Measurements from ENCODE around the gene MST1. TPM values are rescaled to one million over a fixed set of nuclear protein-coding genes. Genes with fewer than 3 reads are reported as not detected.

Gene MST1
- total RNA-seq, 4 donors from 2014 or later = 21.5 to 43.5 (median 40.7) TPM

DNA sequence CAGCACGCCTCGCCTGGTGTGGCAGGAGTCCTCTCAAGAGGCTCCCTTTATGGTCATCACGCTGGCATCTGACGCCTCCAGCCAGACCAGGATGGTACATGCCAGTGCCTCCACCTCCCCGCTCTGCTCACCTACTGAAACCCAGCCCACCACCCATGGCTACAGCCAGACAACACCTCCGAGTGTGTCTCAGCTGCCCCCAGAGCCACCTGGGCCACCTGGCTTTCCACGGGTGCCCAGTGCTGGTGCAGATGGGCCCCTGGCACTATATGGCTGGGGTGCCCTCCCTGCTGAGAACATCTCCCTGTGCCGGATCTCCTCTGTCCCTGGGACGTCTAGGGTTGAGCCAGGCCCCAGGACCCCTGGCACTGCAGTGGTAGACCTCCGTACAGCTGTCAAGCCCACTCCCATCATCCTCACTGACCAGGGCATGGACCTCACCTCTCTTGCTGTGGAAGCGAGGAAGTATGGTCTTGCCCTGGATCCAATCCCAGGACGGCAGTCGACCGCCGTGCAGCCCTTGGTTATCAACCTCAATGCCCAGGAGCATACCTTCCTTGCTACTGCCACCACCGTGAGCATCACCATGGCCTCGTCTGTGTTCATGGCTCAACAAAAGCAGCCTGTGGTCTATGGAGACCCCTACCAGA, 35.0 kb downstream of the MST1 start:
- H3K9me3 ChIP-seq = no peaks in the 10 kb centered on the region
- intact Hi-C loops (cut with DNase I) = no loop called here
- no peak overlapping the region for H3K27ac ChIP-seq
- H3K27me3 ChIP-seq = no peaks in the 10 kb centered on the region
- 89 to 96% methylated on average over 11 to 17 of the region's 17 CpGs for WGBS, 2 donors
- H3K36me3 ChIP-seq = no peaks in the 10 kb centered on the region
- H3K4me1 ChIP-seq = peaks cover 0 to 3% of the 10 kb centered on the region in 2 donors
- DNase-seq = no peak
- TF ChIP-seq, protein P1, sequence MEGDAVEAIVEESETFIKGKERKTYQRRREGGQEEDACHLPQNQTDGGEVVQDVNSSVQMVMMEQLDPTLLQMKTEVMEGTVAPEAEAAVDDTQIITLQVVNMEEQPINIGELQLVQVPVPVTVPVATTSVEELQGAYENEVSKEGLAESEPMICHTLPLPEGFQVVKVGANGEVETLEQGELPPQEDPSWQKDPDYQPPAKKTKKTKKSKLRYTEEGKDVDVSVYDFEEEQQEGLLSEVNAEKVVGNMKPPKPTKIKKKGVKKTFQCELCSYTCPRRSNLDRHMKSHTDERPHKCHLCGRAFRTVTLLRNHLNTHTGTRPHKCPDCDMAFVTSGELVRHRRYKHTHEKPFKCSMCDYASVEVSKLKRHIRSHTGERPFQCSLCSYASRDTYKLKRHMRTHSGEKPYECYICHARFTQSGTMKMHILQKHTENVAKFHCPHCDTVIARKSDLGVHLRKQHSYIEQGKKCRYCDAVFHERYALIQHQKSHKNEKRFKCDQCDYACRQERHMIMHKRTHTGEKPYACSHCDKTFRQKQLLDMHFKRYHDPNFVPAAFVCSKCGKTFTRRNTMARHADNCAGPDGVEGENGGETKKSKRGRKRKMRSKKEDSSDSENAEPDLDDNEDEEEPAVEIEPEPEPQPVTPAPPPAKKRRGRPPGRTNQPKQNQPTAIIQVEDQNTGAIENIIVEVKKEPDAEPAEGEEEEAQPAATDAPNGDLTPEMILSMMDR (IDR thresholded peaks at IDR 0.05) = no peak
- no peak for TF ChIP-seq POLR2A (IDR thresholded peaks at IDR 0.05)
- no peak overlapping the region for H3K4me3 ChIP-seq (replicated peaks in 1 of 3)

DNA sequence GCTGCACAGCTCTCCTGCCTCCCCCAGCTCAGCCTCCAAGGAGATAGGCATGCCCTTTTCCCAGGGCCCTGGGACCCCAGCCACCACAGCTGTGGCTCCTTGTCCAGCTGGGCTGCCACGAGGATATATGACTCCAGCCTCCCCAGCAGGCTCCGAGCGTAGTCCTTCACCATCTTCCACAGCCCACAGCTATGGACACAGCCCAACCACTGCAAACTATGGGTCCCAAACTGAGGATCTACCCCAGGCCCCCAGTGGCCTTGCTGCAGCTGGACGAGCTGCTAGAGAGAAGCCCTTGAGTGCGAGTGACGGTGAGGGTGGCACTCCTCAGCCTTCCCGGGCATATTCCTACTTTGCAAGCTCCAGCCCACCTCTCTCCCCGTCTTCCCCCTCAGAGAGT, 35.7 kb downstream of the MST1 start:
- Histone ChIP-seq H3K27me3 (no peaks in the 10 kb centered on the region), H3K9me3 (no peaks in the 10 kb centered on the region), H3K27ac (no peak overlapping the region), H3K4me1 (peaks cover 0 to 3% of the 10 kb centered on the region in 2 donors), H3K36me3 (no peaks in the 10 kb centered on the region), H3K4me3 (replicated peaks in 1 of 3) (no peak overlapping the region)
- WGBS, 2 donors = 66 to 79% methylated on average over 6 to 8 of the region's 8 CpGs
- DNase-seq = no peak
- intact Hi-C loops (cut with DNase I) = no loop called here
- no peak for TF ChIP-seq POLR2A (IDR thresholded peaks at IDR 0.05)
- TF ChIP-seq, protein P1 (IDR thresholded peaks at IDR 0.05) = no peak

DNA sequence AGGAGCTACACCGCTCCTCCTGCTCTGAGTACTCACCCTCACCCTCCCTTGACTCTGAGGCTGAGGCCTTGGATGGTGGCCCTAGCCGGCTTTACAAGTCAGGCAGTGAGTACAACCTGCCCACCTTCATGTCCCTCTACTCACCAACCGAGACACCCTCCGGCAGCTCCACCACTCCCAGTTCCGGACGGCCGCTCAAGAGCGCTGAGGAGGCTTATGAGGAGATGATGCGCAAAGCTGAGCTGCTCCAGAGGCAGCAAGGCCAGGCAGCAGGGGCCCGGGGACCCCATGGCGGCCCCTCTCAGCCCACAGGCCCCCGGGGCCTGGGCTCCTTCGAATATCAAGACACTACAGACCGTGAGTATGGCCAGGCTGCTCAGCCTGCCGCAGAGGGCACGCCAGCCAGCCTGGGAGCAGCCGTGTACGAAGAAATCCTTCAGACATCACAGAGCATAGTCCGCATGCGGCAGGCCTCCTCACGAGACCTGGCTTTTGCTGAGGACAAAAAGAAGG, 36.3 kb downstream of the MST1 start:
- peaks cover 0 to 9% of the 10 kb centered on the region in 2 donors for H3K4me1 ChIP-seq
- H3K4me3 ChIP-seq (replicated peaks in 1 of 3) = no peak overlapping the region
- WGBS, 2 donors = 83% methylated on average over 9 to 17 of the region's 21 CpGs
- no peak for TF ChIP-seq POLR2A (IDR thresholded peaks at IDR 0.05)
- TF ChIP-seq, protein P1 (IDR thresholded peaks at IDR 0.05) = no peak
- H3K36me3 ChIP-seq = no peaks in the 10 kb centered on the region
- no peaks in the 10 kb centered on the region for H3K9me3 ChIP-seq
- intact Hi-C loops (cut with DNase I) = no loop called here
- no peak for DNase-seq
- H3K27ac ChIP-seq = no peak overlapping the region
- no peaks in the 10 kb centered on the region for H3K27me3 ChIP-seq

DNA sequence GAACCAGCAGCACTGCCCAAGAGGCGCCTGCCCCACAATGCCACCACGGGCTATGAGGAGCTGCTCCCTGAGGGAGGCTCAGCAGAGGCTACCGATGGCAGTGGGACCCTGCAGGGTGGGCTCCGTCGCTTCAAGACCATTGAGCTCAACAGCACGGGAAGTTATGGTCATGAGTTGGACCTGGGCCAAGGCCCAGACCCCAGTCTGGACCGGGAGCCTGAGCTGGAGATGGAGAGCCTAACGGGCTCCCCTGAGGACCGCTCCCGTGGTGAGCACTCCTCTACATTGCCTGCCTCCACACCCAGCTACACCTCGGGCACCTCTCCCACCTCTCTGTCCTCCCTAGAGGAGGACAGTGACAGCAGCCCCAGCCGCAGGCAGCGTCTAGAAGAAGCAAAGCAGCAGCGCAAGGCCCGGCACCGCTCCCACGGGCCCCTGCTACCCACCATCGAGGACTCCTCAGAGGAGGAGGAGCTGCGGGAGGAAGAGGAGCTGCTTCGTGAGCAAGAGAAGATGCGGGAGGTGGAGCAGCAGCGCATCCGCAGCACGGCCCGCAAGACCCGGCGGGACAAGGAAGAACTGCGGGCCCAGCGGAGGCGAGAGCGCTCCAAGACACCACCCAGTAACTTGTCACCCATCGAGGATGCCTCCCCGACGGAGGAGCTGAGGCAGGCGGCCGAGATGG, 36.9 kb downstream of the MST1 start:
- no peaks in the 10 kb centered on the region for H3K27me3 ChIP-seq
- 87 to 90% methylated on average over 15 to 35 of the region's 36 CpGs for WGBS, 2 donors
- no peak for DNase-seq
- H3K9me3 ChIP-seq = no peaks in the 10 kb centered on the region
- intact Hi-C loops (cut with DNase I) = no loop called here
- no peak overlapping the region for H3K4me3 ChIP-seq (replicated peaks in 1 of 3)
- no peak overlapping the region for H3K27ac ChIP-seq
- H3K36me3 ChIP-seq = no peaks in the 10 kb centered on the region
- TF ChIP-seq, protein P1 (IDR thresholded peaks at IDR 0.05) = no peak
- TF ChIP-seq POLR2A (IDR thresholded peaks at IDR 0.05) = no peak
- peaks cover 0 to 14% of the 10 kb centered on the region in 2 donors for H3K4me1 ChIP-seq

DNA sequence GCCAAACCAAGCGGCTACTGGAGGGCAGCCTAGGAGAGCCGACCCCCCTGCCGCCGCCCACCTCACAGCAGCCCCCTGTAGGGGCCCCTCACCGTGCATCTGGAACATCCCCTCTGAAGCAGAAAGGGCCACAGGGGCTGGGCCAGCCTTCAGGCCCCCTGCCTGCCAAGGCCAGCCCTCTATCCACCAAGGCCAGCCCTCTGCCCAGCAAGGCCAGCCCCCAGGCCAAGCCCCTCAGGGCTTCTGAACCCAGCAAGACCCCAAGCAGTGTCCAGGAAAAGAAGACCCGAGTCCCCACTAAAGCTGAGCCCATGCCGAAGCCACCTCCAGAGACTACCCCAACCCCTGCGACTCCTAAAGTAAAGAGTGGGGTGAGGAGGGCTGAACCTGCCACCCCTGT, 38.6 kb downstream of the MST1 start:
- Histone ChIP-seq H3K9me3 (no peaks in the 10 kb centered on the region), H3K4me1 (peaks cover 0 to 14% of the 10 kb centered on the region in 2 donors), H3K27me3 (no peaks in the 10 kb centered on the region), H3K36me3 (no peaks in the 10 kb centered on the region), H3K4me3 (replicated peaks in 1 of 3) (no peak overlapping the region), H3K27ac (no peak overlapping the region)
- WGBS, 2 donors = 78 to 81% methylated on average over 8 of the region's 8 CpGs
- no peak for DNase-seq
- TF ChIP-seq POLR2A (IDR thresholded peaks at IDR 0.05) = no peak
- TF ChIP-seq, protein P1 (IDR thresholded peaks at IDR 0.05) = no peak
- intact Hi-C loops (cut with DNase I) = no loop called here

All from thyroid gland (tissue), 4 donors.